Neural crest cell (in vitro differentiated cells): Measurements from ENCODE around the gene WWOX. TPM values are rescaled to one million over a fixed set of nuclear protein-coding genes. Genes with fewer than 3 reads are reported as not detected.

Source experiments
- DNase-seq: peaks from one replicate; pipeline ENCODE4 v3.0.0; 2021; ENCODE audit warnings: low read depth, mixed read lengths, low spot score
- H3K27ac Mint-ChIP-seq: one replicate; pipeline ENCODE4 v1.8.0; 2021; ENCODE audit warnings: mild to moderate bottlenecking, mixed read lengths; ENCODE audit not compliant: unreplicated experiment
- H3K27me3 Mint-ChIP-seq: 2 replicates; pipeline ENCODE4 v1.8.0; 2021; ENCODE audit warnings: low read depth, mild to moderate bottlenecking, mixed read lengths
- H3K36me3 Mint-ChIP-seq: 2 replicates; pipeline ENCODE4 v1.8.0; 2021; ENCODE audit warnings: low read depth, mild to moderate bottlenecking, mixed read lengths
- H3K4me1 Mint-ChIP-seq: 2 replicates; pipeline ENCODE4 v1.8.0; 2021; ENCODE audit warnings: mixed read lengths
- H3K4me3 Mint-ChIP-seq: one replicate; pipeline ENCODE4 v1.8.0; 2021; ENCODE audit warnings: mild to moderate bottlenecking, mixed read lengths
- H3K9me3 Mint-ChIP-seq: 2 replicates; pipeline ENCODE4 v1.8.0; 2021; ENCODE audit warnings: mixed read lengths
- CTCF ChIP-seq: fragments of 200-600 bp; sonication (generic); conservative IDR thresholded peaks from 2 replicates; pipeline ENCODE4 v1.5.0; 2021; ENCODE audit warnings: antibody characterized with exemption, mild to moderate bottlenecking
- total RNA-seq: library from RNA; stranded (reverse); gene quantifications from 2 replicates; pipeline ENCODE4 v1.2.1, GENCODE V29; 2021

Gene WWOX
- total RNA-seq, 1 donor from 2014 or later, result 30.5 TPM

GRCh38 chr16:78738557-78738956, 639.1 kb downstream of the WWOX start:
- H3K4me1 Mint-ChIP-seq, result no peaks in the 10 kb centered on the region

GRCh38 chr16:78740269-78740668, 640.8 kb downstream of the WWOX start:
- Mint-ChIP-seq H3K27ac (no peak overlapping the region), H3K4me1 (peaks cover 6% of the 10 kb centered on the region), H3K9me3 (no peaks in the 10 kb centered on the region), H3K36me3 (no peaks in the 10 kb centered on the region), H3K4me3 (no peak overlapping the region), H3K27me3 (no peaks in the 10 kb centered on the region)
- no peak for DNase-seq
- no peak for TF ChIP-seq CTCF

More at GRCh38 chr16:78738557-78738956, 639.1 kb downstream of the WWOX start:
- no peak overlapping the region for H3K27ac Mint-ChIP-seq
- H3K4me3 Mint-ChIP-seq, result no peak overlapping the region
- no peak for TF ChIP-seq CTCF
- no peaks in the 10 kb centered on the region for H3K36me3 Mint-ChIP-seq
- DNase-seq, result no peak
- H3K9me3 Mint-ChIP-seq, result no peaks in the 10 kb centered on the region
- no peaks in the 10 kb centered on the region for H3K27me3 Mint-ChIP-seq

- Mint-ChIP-seq H3K9me3 (no peaks in the 10 kb centered on the region), H3K27me3 (no peaks in the 10 kb centered on the region), H3K27ac (no peak overlapping the region), H3K4me3 (no peak overlapping the region), H3K36me3 (no peaks in the 10 kb centered on the region), H3K4me1 (peaks cover 11% of the 10 kb centered on the region)
- TF ChIP-seq CTCF, result no peak
- DNase-seq, result no peak
Observed at GRCh38 chr16:78742501-78743283, 643.2 kb downstream of the WWOX start.

GRCh38 chr16:78743556-78743955, 644.1 kb downstream of the WWOX start:
- no peak for TF ChIP-seq CTCF
- no peak overlapping the region for H3K27ac Mint-ChIP-seq
- no peak for DNase-seq

GRCh38 chr16:78744099-78744498, 644.6 kb downstream of the WWOX start:
- Mint-ChIP-seq H3K4me1 (peaks cover 11% of the 10 kb centered on the region), H3K36me3 (no peaks in the 10 kb centered on the region), H3K9me3 (no peaks in the 10 kb centered on the region), H3K27ac (no peak overlapping the region), H3K4me3 (no peak overlapping the region), H3K27me3 (no peaks in the 10 kb centered on the region)
- no peak for DNase-seq
- no peak for TF ChIP-seq CTCF

More at GRCh38 chr16:78743556-78743955, 644.1 kb downstream of the WWOX start:
- Mint-ChIP-seq H3K36me3 (no peaks in the 10 kb centered on the region), H3K27me3 (no peaks in the 10 kb centered on the region), H3K9me3 (no peaks in the 10 kb centered on the region), H3K4me1 (peaks cover 11% of the 10 kb centered on the region), H3K4me3 (no peak overlapping the region)
